ENCODE data around the gene ASPN.

DNA sequence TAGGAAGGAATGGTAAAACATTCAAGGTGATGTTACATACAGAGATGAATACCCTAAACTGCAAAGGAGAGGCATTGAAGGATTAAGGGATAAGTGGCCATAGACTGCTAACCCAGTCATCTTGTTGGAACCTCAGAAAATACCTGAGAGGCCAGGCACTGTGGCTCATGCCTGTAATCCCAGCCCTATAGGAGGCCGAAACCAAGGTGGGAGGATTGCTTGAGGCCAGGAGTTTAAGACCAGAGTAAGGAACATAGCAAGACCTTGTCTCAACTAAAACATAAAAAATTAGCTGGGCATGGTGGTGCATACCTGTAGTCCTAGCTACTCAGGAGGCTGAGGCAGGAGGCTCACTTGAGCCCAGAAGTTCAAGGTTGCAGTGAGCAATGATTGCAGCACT, 42.6 kb upstream of the ASPN start:
- no peak for TF ChIP-seq CTCF (IDR thresholded peaks at IDR 0.05)
- no peak for TF ChIP-seq POLR2A (IDR thresholded peaks at IDR 0.05)
